Smooth muscle cell (in vitro differentiated cells): ENCODE data around the gene CPSF4L. TPM values are rescaled to one million over a fixed set of nuclear protein-coding genes. Genes with fewer than 3 reads are reported as not detected.
"Not testable (repeated sequence)": the region's sequence is repeated elsewhere in the genome, so short reads cannot be mapped to it uniquely, and the experiment has no call there.

Experiments
- DNase-seq: peaks from one replicate; lab custom pipeline; 2025; ENCODE audit not compliant: unreplicated experiment; lab: John Stamatoyannopoulos, UW
- H2AFZ ChIP-seq: fragments of 200-600 bp; sonication (generic); 2 replicates; pipeline ENCODE4 v1.6.0; 2016; ENCODE audit warnings: antibody characterized with exemption, low read depth, mild to moderate bottlenecking
- H3F3A ChIP-seq: fragments of 200-600 bp; sonication (generic); 2 replicates; pipeline ENCODE4 v1.6.0; 2017; ENCODE audit warnings: antibody characterized with exemption, low read depth
- H3K27ac ChIP-seq: fragments of 200-600 bp; sonication (generic); 2 replicates; pipeline ENCODE4 v1.5.1; 2016; ENCODE audit warnings: low read depth, mild to moderate bottlenecking
- H3K27me3 ChIP-seq: fragments of 200-600 bp; sonication (generic); 2 replicates; pipeline ENCODE4 v1.6.1; 2016; ENCODE audit warnings: low read depth, mild to moderate bottlenecking
- H3K36me3 ChIP-seq: fragments of 200-600 bp; sonication (generic); 2 replicates; pipeline ENCODE4 v1.5.1; 2016; ENCODE audit warnings: low read depth
- H3K4me1 ChIP-seq: fragments of 200-600 bp; sonication (generic); 2 replicates; pipeline ENCODE4 v1.5.1; 2016; ENCODE audit warnings: low read depth
- H3K4me2 ChIP-seq: fragments of 200-600 bp; sonication (generic); 2 replicates; pipeline ENCODE4 v1.6.0; 2016; ENCODE audit warnings: mild to moderate bottlenecking
- H3K4me3 ChIP-seq: fragments of 200-600 bp; sonication (generic); 2 replicates; pipeline ENCODE4 v1.5.1; 2016; ENCODE audit warnings: mild to moderate bottlenecking
- H3K79me2 ChIP-seq: fragments of 200-600 bp; sonication (generic); 2 replicates; pipeline ENCODE4 v1.6.0; 2016; ENCODE audit warnings: low read depth, mild to moderate bottlenecking
- H3K9ac ChIP-seq: fragments of 200-600 bp; sonication (generic); 2 replicates; pipeline ENCODE4 v1.6.0; 2016; ENCODE audit warnings: low read depth
- H3K9me3 ChIP-seq: fragments of 200-600 bp; sonication (generic); replicated peaks from 2 replicates; pipeline ENCODE4 v1.5.1; 2016; ENCODE audit warnings: low read depth
- H4K20me1 ChIP-seq: fragments of 200-600 bp; sonication (generic); 2 replicates; pipeline ENCODE4 v1.6.0; 2016; ENCODE audit warnings: low read depth
- WGBS: methylation state at CpG from one replicate; pipeline ENCODE4 v1.1.7; 2016; ENCODE audit warnings: low lambda C conversion rate; 5-methylcytosine and 5-hydroxymethylcytosine counted together
- polyA plus RNA-seq: library from polyadenylated mRNA; unstranded; fragments of >200 nt; fragmentation: Nextera tagmentation; extraction: Ambion mirVana; gene quantifications from 2 replicates; pipeline ENCODE4 v1.2.1, GENCODE V29; 2016
- total RNA-seq: library from RNA; depleted of rRNA; stranded (reverse); fragments of >200 nt; gene quantifications from 2 replicates; pipeline ENCODE4 v1.2.3, GENCODE V29; 2014
- TF ChIP-seq, protein P1 (sequence below): fragments of 200-600 bp; sonication (generic); IDR thresholded peaks from 2 replicates; pipeline ENCODE4 v1.5.1; 2017; ENCODE audit warnings: borderline replicate concordance, mild to moderate bottlenecking, antibody characterized with exemption; ENCODE audit not compliant: insufficient read depth, poor library complexity, severe bottlenecking

CPSF4L gene, protein sequence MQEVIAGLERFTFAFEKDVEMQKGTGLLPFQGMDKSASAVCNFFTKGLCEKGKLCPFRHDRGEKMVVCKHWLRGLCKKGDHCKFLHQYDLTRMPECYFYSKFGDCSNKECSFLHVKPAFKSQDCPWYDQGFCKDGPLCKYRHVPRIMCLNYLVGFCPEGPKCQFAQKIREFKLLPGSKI
- total RNA-seq = not detected in 2 replicates
- polyA plus RNA-seq = 0.30 TPM in 1 of 2 replicates, not detected in the other

DNA sequence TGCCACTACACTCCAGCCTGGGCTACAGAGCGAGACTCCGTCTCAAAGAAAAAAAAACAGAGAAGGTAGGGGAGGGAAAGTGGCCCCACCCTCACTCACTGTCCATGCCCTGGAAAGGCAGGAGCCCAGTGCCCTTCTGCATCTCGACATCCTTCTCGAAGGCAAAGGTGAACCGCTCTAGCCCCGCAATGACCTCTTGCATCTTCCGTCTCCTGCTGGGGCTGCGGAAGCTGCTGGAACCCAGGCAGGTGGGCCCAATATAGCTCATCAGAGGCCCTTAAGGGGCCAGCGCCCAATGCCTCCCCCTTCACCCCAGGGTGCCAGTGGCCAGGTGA, at the start of gene CPSF4L:
CPSF4L (minus strand) TSS at position 264 of the 335 bp plus-strand sequence; CDS start at position 202, 62 bp downstream.
- TF ChIP-seq, protein P1, sequence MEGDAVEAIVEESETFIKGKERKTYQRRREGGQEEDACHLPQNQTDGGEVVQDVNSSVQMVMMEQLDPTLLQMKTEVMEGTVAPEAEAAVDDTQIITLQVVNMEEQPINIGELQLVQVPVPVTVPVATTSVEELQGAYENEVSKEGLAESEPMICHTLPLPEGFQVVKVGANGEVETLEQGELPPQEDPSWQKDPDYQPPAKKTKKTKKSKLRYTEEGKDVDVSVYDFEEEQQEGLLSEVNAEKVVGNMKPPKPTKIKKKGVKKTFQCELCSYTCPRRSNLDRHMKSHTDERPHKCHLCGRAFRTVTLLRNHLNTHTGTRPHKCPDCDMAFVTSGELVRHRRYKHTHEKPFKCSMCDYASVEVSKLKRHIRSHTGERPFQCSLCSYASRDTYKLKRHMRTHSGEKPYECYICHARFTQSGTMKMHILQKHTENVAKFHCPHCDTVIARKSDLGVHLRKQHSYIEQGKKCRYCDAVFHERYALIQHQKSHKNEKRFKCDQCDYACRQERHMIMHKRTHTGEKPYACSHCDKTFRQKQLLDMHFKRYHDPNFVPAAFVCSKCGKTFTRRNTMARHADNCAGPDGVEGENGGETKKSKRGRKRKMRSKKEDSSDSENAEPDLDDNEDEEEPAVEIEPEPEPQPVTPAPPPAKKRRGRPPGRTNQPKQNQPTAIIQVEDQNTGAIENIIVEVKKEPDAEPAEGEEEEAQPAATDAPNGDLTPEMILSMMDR = no peak
- Histone ChIP-seq H3K79me2 (no peaks in the 10 kb centered on the region), H3K4me1 (peaks cover 18% of the 10 kb centered on the region), H2AFZ (no peak within 1 kb of the TSS), H3K4me3 (no peak within 1 kb of the TSS), H3K27me3 (no peaks in the 10 kb centered on the region), H3K36me3 (no peaks in the 10 kb centered on the region), H3K27ac (no peak within 1 kb of the TSS), H3K4me2 (no peak within 1 kb of the TSS), H3F3A (no peaks in the 10 kb centered on the region), H3K9me3 (no peaks in the 10 kb centered on the region), H3K9ac (no peak within 1 kb of the TSS), H4K20me1 (no peaks in the 10 kb centered on the region)
- 99% methylated on average over 8 of the region's 9 CpGs for WGBS
- DNase-seq = no peak

DNA sequence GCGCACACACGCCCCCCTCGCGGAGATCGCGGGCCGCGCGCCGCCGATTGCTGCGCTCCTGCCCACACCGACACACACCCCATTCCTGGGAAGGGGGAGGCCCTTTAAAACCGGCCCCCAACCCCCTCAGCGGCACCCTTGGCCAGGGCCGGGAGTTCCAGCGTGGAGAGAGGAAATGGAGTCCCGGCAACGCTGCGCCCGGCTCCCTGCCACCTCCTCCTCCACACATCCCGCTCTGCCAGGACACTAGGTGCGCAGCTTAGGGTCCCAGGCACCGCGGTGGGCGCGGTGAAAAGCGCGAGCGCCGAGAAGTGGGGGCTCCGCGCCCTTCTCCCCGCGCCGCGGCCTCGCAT, 49.7 kb upstream of the CPSF4L start:
- TF ChIP-seq, protein P1 = no peak
- H3F3A ChIP-seq = peaks cover 5% of the 10 kb centered on the region
- H4K20me1 ChIP-seq = peaks cover 30% of the 10 kb centered on the region
- peak overlapping the region; percentile 97 for H3K4me3 ChIP-seq
- no peak for DNase-seq
- no peaks in the 10 kb centered on the region for H3K36me3 ChIP-seq
- peak overlapping the region; percentile 93 for H3K9ac ChIP-seq
- H3K4me1 ChIP-seq = peaks cover 25% of the 10 kb centered on the region
- H3K79me2 ChIP-seq = peaks cover 39% of the 10 kb centered on the region
- H3K27me3 ChIP-seq = no peaks in the 10 kb centered on the region
- peak overlapping the region; percentile 97 for H3K4me2 ChIP-seq
- peak overlapping the region; percentile 71 for H2AFZ ChIP-seq
- H3K27ac ChIP-seq = peak overlapping the region; percentile 82
- 1% methylated on average over 36 of the region's 38 CpGs for WGBS
- no peaks in the 10 kb centered on the region for H3K9me3 ChIP-seq

DNA sequence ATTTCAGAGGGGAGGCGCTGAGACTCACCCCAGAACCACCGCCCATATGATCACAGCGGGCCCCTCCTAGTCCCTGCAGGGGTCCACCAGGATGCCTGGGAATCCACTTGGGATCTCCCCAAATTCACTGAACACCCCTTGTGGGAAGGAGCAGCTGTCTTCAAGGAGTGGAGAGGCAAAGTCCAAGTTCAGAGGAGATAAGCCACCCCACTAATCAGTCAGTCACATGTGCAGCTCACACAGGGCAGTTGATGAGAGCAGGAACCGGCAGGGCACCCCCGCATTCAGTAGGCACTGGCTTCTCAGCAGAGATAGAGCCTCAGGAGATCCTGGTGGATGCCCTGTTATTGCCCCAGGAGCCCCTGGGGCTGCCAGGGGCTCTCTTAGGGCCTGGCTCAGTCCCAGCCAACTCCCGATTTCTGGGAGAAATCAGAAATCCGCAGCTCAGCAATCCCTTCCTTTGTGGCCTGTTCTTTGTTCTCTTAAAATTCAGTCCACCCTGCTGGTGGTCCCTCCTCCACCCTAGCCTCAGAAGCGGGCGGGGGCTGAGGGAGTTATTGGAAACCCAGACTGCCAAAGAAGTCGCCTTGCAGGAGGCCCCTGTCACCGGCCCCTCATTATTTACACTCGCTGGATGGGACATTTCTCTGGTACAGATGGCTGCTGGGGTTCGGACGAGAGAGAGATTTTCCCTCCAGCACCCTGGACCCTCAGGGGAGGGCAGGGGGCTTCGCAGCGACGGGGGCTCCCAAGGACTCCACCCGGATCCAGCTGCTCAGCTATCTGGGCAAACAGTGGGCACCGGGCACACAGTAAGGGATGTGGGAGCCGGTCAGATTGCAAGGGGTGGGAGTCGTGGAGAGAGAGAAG, 48.3 kb upstream of the CPSF4L start:
- peaks cover 48% of the 10 kb centered on the region for H3K79me2 ChIP-seq
- TF ChIP-seq, protein P1 = no peak
- no peaks in the 10 kb centered on the region for H3K36me3 ChIP-seq
- H3K4me2 ChIP-seq = peak overlapping the region; percentile 97
- peaks cover 41% of the 10 kb centered on the region for H4K20me1 ChIP-seq
- WGBS = 17% methylated on average over 21 of the region's 21 CpGs
- peak overlapping the region; percentile 93 for H3K9ac ChIP-seq
- no peaks in the 10 kb centered on the region for H3K9me3 ChIP-seq
- H3K4me1 ChIP-seq = peaks cover 33% of the 10 kb centered on the region
- DNase-seq = no peak
- H3K27me3 ChIP-seq = no peaks in the 10 kb centered on the region
- peak overlapping the region; percentile 97 for H3K4me3 ChIP-seq
- H2AFZ ChIP-seq = peak overlapping the region; percentile 71
- peak overlapping the region; percentile 82 for H3K27ac ChIP-seq
- H3F3A ChIP-seq = peaks cover 5% of the 10 kb centered on the region

DNA sequence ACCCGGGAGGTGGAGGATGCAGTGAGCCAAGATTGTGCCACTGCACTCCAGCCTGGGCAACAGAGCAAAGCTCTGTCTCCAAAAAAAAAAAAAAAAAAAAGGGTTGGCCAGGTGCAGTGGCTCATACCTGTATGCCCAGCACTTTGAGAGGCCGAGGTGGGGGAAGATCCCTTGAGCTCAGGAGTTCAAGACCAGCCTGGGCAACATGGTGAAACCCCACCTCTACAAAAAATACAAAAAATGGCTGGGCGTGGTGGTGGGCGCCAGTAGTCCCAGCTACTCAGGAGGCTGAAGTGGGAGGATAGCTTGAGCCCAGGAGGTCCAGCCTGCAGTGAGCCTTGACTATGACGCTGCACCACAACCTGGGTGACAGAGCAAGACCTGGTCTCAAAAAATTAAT, 47.3 kb upstream of the CPSF4L start:
- not testable (repeated sequence) for H3K36me3 ChIP-seq, H3F3A ChIP-seq, H3K9me3 ChIP-seq, DNase-seq, H3K27me3 ChIP-seq, H3K27ac ChIP-seq, H3K9ac ChIP-seq, H2AFZ ChIP-seq
- Histone ChIP-seq H3K4me1 (peaks cover 36% of the 10 kb centered on the region), H3K4me2 (peak overlapping the region; percentile 97), H3K4me3 (peak overlapping the region; percentile 97), H4K20me1 (peaks cover 51% of the 10 kb centered on the region), H3K79me2 (peaks cover 53% of the 10 kb centered on the region)
- WGBS = 87% methylated on average over 4 of the region's 5 CpGs
